DND-41 (cell line): ENCODE data around the gene RNF31.

Source experiments
- ATAC-seq: fragments of 200-7000 bp; cut with Tn5 transposase; 3 replicates; pipeline ENCODE4 v1.9.1; 2021; ENCODE audit warnings: low read depth; ENCODE audit not compliant: insufficient read depth
- DNase-seq: peaks from one replicate; pipeline ENCODE4 v3.0.0-alpha.2; 2020
- H2AFZ ChIP-seq: 2 replicates; pipeline ENCODE4 v1.6.0; 2012; ENCODE audit warnings: low read depth, low read length
- H3K27ac ChIP-seq: 2 replicates; pipeline ENCODE4 v1.5.1; 2012; ENCODE audit warnings: low read length, inconsistent platforms
- H3K27me3 ChIP-seq: fragments of 200-600 bp; sonication (generic); 2 replicates; pipeline ENCODE4 v1.6.0; 2012; ENCODE audit warnings: low read length, mild to moderate bottlenecking, inconsistent platforms; ENCODE audit not compliant: insufficient read depth, poor library complexity
- H3K36me3 ChIP-seq: 2 replicates; pipeline ENCODE4 v1.5.1; 2012; ENCODE audit warnings: low read length, inconsistent platforms; ENCODE audit not compliant: insufficient read depth
- H3K4me1 ChIP-seq: 2 replicates; pipeline ENCODE4 v1.5.1; 2012; ENCODE audit warnings: mild to moderate bottlenecking, low read length; ENCODE audit not compliant: insufficient read depth
- H3K4me2 ChIP-seq: 2 replicates; pipeline ENCODE4 v1.6.0; 2012; ENCODE audit warnings: mild to moderate bottlenecking, moderate library complexity, low read length, inconsistent platforms; ENCODE audit not compliant: insufficient read depth
- H3K4me3 ChIP-seq, 2 experiments: fragments of 200-600 bp in 1 of 2; shearing (Covaris generic) in 1 of 2; 2 replicates each; pipeline ENCODE4 v1.5.1; 2012 to 2016; ENCODE audit warnings: inconsistent platforms in 2 of 2, low read length in 2 of 2, mild to moderate bottlenecking in 2 of 2, low read depth in 1 of 2, moderate library complexity in 1 of 2
- H3K79me2 ChIP-seq: 2 replicates; pipeline ENCODE4 v1.6.0; 2012; ENCODE audit warnings: low read length, inconsistent platforms; ENCODE audit not compliant: insufficient read depth
- H3K9ac ChIP-seq: 2 replicates; pipeline ENCODE4 v1.6.0; 2012; ENCODE audit warnings: low read depth, mild to moderate bottlenecking, inconsistent platforms, low read length, moderate library complexity
- H3K9me3 ChIP-seq: 2 replicates; pipeline ENCODE4 v1.5.1; 2012; ENCODE audit warnings: low read length, moderate library complexity, mild to moderate bottlenecking, inconsistent platforms; ENCODE audit not compliant: insufficient read depth, severe bottlenecking
- H4K20me1 ChIP-seq: 2 replicates; pipeline ENCODE4 v1.6.0; 2012; ENCODE audit warnings: low read length; ENCODE audit not compliant: insufficient read depth
- CTCF ChIP-seq: IDR thresholded peaks from 2 replicates; pipeline ENCODE4 v1.5.1; 2012; ENCODE audit warnings: borderline replicate concordance, low read length, moderate library complexity, mild to moderate bottlenecking; ENCODE audit not compliant: poor library complexity, severe bottlenecking; ENCODE audit errors: extremely low read depth
- EZH2 ChIP-seq: IDR thresholded peaks from 3 replicates; pipeline ENCODE4 v1.6.1; 2012; ENCODE audit warnings: borderline replicate concordance, low read depth, mild to moderate bottlenecking, moderate library complexity, low read length, inconsistent platforms; ENCODE audit not compliant: severe bottlenecking

The RNF31 gene

DNA sequence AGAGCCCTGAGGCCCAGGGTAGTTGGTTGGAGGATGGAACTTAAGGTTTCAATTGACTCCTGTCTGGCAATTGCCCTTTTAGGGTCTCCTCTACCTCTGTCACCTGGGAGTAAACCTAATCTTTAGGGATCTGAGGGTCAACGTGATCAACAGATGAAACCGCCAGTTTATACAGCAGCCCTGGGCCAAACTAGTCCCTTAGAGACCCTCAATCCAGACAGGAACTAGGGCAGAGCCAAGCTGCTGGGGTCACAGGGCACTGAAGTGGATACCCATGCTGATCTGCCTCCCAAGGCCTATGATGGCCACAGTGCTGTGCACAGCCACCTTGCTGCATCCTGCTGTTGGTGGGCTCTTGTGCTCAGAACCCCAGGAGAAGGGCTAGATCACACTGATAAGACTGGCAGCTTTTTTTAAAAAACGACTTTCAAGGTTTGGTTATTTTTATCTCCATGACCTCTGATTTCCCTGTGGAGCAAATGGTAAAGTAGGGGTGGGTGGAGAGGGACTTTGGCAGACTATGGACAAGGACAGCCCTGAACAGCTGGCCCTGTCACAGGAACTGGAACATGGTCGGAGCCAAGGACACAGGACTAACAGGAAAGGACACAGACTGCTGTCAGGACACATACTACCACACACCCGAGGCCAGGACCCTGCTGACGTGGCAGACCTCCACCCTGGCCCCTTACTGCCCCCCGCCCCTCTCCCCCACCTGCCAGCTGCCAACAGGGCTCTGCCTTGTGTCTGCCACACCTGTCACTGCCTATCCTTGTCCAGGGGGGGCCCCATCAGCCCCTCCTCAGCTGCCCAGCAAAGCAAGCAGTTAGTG lies 16.4 kb upstream of the RNF31 start:
- no peak overlapping the region for H3K27ac ChIP-seq
- no peaks in the 10 kb centered on the region for H3K36me3 ChIP-seq
- no peaks in the 10 kb centered on the region for H3K79me2 ChIP-seq
- TF ChIP-seq EZH2 (no peak), CTCF (no peak)
- H4K20me1 ChIP-seq = no peaks in the 10 kb centered on the region
- H3K9ac ChIP-seq = no peak overlapping the region
- no peak overlapping the region for H3K4me2 ChIP-seq
- H2AFZ ChIP-seq = no peak overlapping the region
- peaks cover 7% of the 10 kb centered on the region for H3K4me1 ChIP-seq
- H3K9me3 ChIP-seq = no peaks in the 10 kb centered on the region
- no peaks in the 10 kb centered on the region for H3K27me3 ChIP-seq
- ATAC-seq = no peak
- no peak overlapping the region for H3K4me3 ChIP-seq
- no peak for DNase-seq

DNA sequence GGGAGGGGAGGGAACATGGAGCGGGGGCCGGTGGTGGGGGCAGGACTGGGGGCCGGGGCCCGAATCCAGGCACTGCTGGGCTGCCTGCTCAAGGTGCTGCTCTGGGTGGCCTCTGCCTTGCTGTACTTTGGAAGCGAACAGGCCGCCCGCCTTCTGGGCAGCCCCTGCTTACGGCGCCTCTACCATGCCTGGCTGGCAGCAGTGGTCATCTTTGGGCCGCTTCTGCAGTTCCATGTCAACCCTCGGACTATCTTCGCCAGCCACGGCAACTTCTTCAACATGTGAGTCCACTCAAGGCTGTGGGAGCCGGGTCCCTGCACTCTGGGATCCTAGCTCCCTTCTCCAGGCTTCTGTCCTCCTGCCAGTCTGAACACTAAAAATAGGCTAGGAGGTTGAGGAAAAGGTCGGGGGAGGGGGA lies 15.7 kb upstream of the RNF31 start:
- H3K4me1 ChIP-seq = peaks cover 9% of the 10 kb centered on the region
- ATAC-seq = no peak
- no peak overlapping the region for H2AFZ ChIP-seq
- no peaks in the 10 kb centered on the region; the same call in 1 of the 2 replicates for H3K36me3 ChIP-seq
- peaks cover 6% of the 10 kb centered on the region for H3K79me2 ChIP-seq
- no peak overlapping the region for H3K27ac ChIP-seq
- TF ChIP-seq EZH2 = no peak
- TF ChIP-seq CTCF = no peak
- H3K4me2 ChIP-seq = no peak overlapping the region
- H3K9ac ChIP-seq = no peak overlapping the region; the same call in 1 of the 2 replicates
- 0 out of 2 replicates have a peak, but pooled peaks cover 2% of the 10 kb centered on the region for H4K20me1 ChIP-seq
- no peaks in the 10 kb centered on the region for H3K9me3 ChIP-seq
- DNase-seq = no peak
- no peaks in the 10 kb centered on the region for H3K27me3 ChIP-seq
- H3K4me3 ChIP-seq = no peak overlapping the region

DNA sequence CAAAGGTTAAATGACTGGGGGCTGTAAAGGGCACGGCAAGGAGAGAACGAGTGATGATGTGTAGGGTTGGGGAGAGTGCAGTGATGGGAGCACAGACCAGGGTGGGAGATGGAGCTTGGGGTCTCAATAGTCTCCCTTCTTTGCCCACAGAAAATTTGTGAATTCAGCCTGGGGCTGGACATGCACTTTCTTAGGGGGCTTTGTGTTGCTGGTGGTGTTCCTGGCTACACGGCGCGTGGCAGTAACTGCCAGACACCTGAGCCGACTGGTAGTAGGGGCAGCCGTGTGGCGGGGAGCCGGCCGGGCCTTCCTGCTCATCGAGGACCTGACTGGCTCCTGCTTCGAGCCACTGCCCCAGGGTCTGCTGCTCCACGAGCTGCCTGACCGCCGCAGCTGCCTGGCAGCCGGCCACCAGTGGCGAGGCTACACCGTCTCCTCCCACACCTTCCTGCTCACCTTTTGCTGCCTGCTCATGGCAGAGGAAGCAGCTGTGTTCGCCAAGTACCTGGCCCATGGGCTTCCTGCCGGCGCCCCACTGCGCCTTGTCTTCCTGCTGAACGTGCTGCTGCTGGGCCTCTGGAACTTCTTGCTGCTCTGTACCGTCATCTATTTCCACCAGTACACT lies 15.1 kb upstream of the RNF31 start:
- no peak overlapping the region for H3K4me3 ChIP-seq
- peaks cover 12% of the 10 kb centered on the region for H3K79me2 ChIP-seq
- ATAC-seq (no peak), DNase-seq (no peak)
- no peak overlapping the region; the same call in 1 of the 2 replicates for H3K9ac ChIP-seq
- no peak overlapping the region for H2AFZ ChIP-seq
- H3K36me3 ChIP-seq = peaks cover 4% of the 10 kb centered on the region
- no peak overlapping the region for H3K27ac ChIP-seq
- H4K20me1 ChIP-seq = peaks cover 7% of the 10 kb centered on the region; the same call in 1 of the 2 replicates
- no peak overlapping the region for H3K4me2 ChIP-seq
- TF ChIP-seq CTCF (no peak), EZH2 (no peak)
- H3K9me3 ChIP-seq = no peaks in the 10 kb centered on the region
- H3K27me3 ChIP-seq = no peaks in the 10 kb centered on the region
- H3K4me1 ChIP-seq = peaks cover 16% of the 10 kb centered on the region
